K562 (cell line): ENCODE results near the gene PTPRU. TPM values are rescaled to one million over a fixed set of nuclear protein-coding genes. Genes with fewer than 3 reads are reported as not detected.

Experiments used
- ATAC-seq: fragments of 200-7000 bp; cut with Tn5 transposase; 3 replicates; pipeline ENCODE4 v1.9.1; 2020; ENCODE audit warnings: moderate library complexity
- BruUV-seq: library from RNA; stranded (reverse); fragments of 400-500 nt; replicated peaks from 2 replicates; lab custom pipeline; 2021; lab: Mats Ljungman, UMichigan
- CTCF ChIA-PET: fragments of 300-600 bp; formaldehyde crosslinking; extraction: SDS; loops from one replicate; lab custom pipeline; 2021; ENCODE audit warnings: low intra/inter-chr PET ratio; lab: Yijun Ruan, JAX
- POLR2A ChIA-PET: fragments of 300-600, 350-650 bp; sonication (Branson Sonifier 250); formaldehyde crosslinking; extraction: SDS; loops from one replicate; lab custom pipeline; 2021; ENCODE audit warnings: antibody characterized with exemption, inconsistent platforms; lab: Yijun Ruan, JAX
- DNase-seq, 4 experiments: peaks; one replicate each; pipeline versions ENCODE4 v3.0.0 to v3.0.0-alpha.2; 2011 to 2018; ENCODE audit warnings: low spot score in 3 of 4, mixed read lengths in 3 of 4; ENCODE audit errors: extremely low read depth in 1 of 4
- FAIRE-seq: peaks from 2 replicates; lab custom pipeline; 2011; peaks lifted over from hg19 to GRCh38; lab: Jason Lieb, UNC
- H2AFZ ChIP-seq: 2 replicates; pipeline ENCODE4 v1.6.0; 2011; ENCODE audit warnings: low read depth, low read length, control low read depth, inconsistent platforms
- H3K27ac ChIP-seq: fragments of 200-600 bp; 3 replicates; pipeline ENCODE4 v1.8.0; 2011; ENCODE audit warnings: low read depth, mild to moderate bottlenecking, control low read depth, inconsistent platforms, low read length, moderate library complexity, mixed read lengths; ENCODE audit errors: extremely low read depth
- H3K27me3 ChIP-seq, 2 experiments: fragments of 300-600 bp in 1 of 2; 2 replicates in 1 of 2; 3 replicates in 1 of 2; pipeline versions ENCODE4 v1.6.0 to v1.8.0; 2011; ENCODE audit warnings: inconsistent platforms in 2 of 2, low read length in 2 of 2, mild to moderate bottlenecking in 1 of 2, mixed read lengths in 1 of 2, moderate library complexity in 1 of 2; ENCODE audit not compliant: control insufficient read depth in 2 of 2, insufficient read depth in 2 of 2
- H3K36me3 ChIP-seq: fragments of 300-600 bp; 3 replicates; pipeline ENCODE4 v1.8.0; 2011; ENCODE audit warnings: mild to moderate bottlenecking, low read length, inconsistent platforms; ENCODE audit not compliant: control insufficient read depth, insufficient read depth
- H3K4me1 ChIP-seq, 2 experiments: fragments of 200-600 bp in 1 of 2; replicated peaks in 1 of 2; 2 replicates in 1 of 2; 3 replicates in 1 of 2; pipeline versions ENCODE4 v1.5.1 to v1.8.0; 2011; ENCODE audit warnings: inconsistent platforms in 2 of 2, low read length in 2 of 2, mild to moderate bottlenecking in 1 of 2, mixed read lengths in 1 of 2, moderate library complexity in 1 of 2; ENCODE audit not compliant: control insufficient read depth in 2 of 2, insufficient read depth in 2 of 2
- H3K4me2 ChIP-seq: 2 replicates; pipeline ENCODE4 v1.6.1; 2011; ENCODE audit warnings: low read length, control low read depth, inconsistent platforms, mixed read lengths; ENCODE audit not compliant: insufficient read depth
- H3K4me3 ChIP-seq: fragments of 200-600 bp; sonication (generic), shearing (Covaris generic); 2 replicates; pipeline ENCODE4 v1.5.1; 2016; ENCODE audit warnings: control low read depth, inconsistent platforms
- H3K79me2 ChIP-seq: fragments of 200-600 bp; 3 replicates; pipeline ENCODE4 v1.8.0; 2011; ENCODE audit warnings: low read length, inconsistent platforms; ENCODE audit not compliant: control insufficient read depth, insufficient read depth
- H3K9ac ChIP-seq, 2 experiments: 2 replicates each; pipeline versions ENCODE4 v1.6.0 to v1.6.1; 2011; ENCODE audit warnings: low read depth in 2 of 2, low read length in 2 of 2, control low read depth in 1 of 2, inconsistent platforms in 1 of 2, mild to moderate bottlenecking in 1 of 2, mixed read lengths in 1 of 2; ENCODE audit not compliant: insufficient read depth in 1 of 2
- H3K9me1 ChIP-seq: one replicate; pipeline ENCODE4 v1.6.0; 2011; ENCODE audit warnings: inconsistent platforms, mild to moderate bottlenecking, low read length, moderate library complexity; ENCODE audit not compliant: control insufficient read depth, insufficient read depth
- H3K9me3 ChIP-seq: replicated peaks from 2 replicates; pipeline ENCODE4 v1.5.1; 2011; ENCODE audit warnings: low read depth, low read length, inconsistent platforms; ENCODE audit not compliant: control insufficient read depth, insufficient read depth
- H4K20me1 ChIP-seq: replicated peaks from 2 replicates; pipeline ENCODE4 v1.6.1; 2011; ENCODE audit warnings: low read length, inconsistent platforms, mixed read lengths; ENCODE audit not compliant: control insufficient read depth, insufficient read depth
- BCL6 ChIP-seq: fragments of 250-450 bp; sonication (Bioruptor Pico); IDR thresholded peaks from 2 replicates; pipeline ENCODE4 v1.4.0; 2020
- FOSL1 ChIP-seq: fragments of 200-800 bp; sonication (Bioruptor generic); conservative IDR thresholded peaks from 2 replicates; pipeline ENCODE4 v1.6.1; 2016; ENCODE audit warnings: missing genetic modification characterization, missing compliant biosample characterization
- MED1 ChIP-seq: sonication (generic); formaldehyde crosslinking; IDR thresholded peaks from 2 replicates; pipeline ENCODE4 v1.8.1; 2023; ENCODE audit warnings: missing genetic modification reagents, borderline replicate concordance
- POLR2AphosphoS5 ChIP-seq: IDR thresholded peaks from 2 replicates; pipeline ENCODE4 v1.6.1; 2011; ENCODE audit warnings: mild to moderate bottlenecking, low read depth, low read length, moderate library complexity; ENCODE audit not compliant: control insufficient read depth, insufficient read depth
- POLR2G ChIP-seq: fragments of 200-400 bp; formaldehyde crosslinking; IDR thresholded peaks from 2 replicates; pipeline ENCODE4 v1.6.1; 2017; ENCODE audit warnings: low read depth, mild to moderate bottlenecking, antibody characterized with exemption, low read length, moderate library complexity
- SOX6 ChIP-seq: fragments of 450-650 bp; IDR thresholded peaks from 2 replicates; pipeline ENCODE4 v1.6.1; 2014; ENCODE audit warnings: mild to moderate bottlenecking
- SPI1 ChIP-seq: IDR thresholded peaks from 2 replicates; pipeline ENCODE4 v1.6.1; 2011; ENCODE audit warnings: low read depth, low read length, control low read depth, borderline replicate concordance
- STAT5A ChIP-seq: IDR thresholded peaks from 2 replicates; pipeline ENCODE4 v1.6.1; 2012; ENCODE audit warnings: low read length, inconsistent platforms, borderline replicate concordance
- ZNF134 ChIP-seq: fragments of 250-450 bp; sonication (Bioruptor Pico); conservative IDR thresholded peaks from 2 replicates; pipeline ENCODE4 v1.4.0; 2020
- ZNF354B ChIP-seq: fragments of 250-450 bp; sonication (Bioruptor Pico); IDR thresholded peaks from 2 replicates; pipeline ENCODE4 v1.4.0; 2020
- ZNF717 ChIP-seq: fragments of 250-450 bp; sonication (Bioruptor Pico); IDR thresholded peaks from 2 replicates; pipeline ENCODE4 v1.5.0; 2021
- WGBS: fragments of 100-300 bp; shearing (Covaris generic); methylation state at CpG from one replicate; pipeline ENCODE4 v1.1.6; 2016; ENCODE audit warnings: low coverage, mixed read lengths; ENCODE audit not compliant: insufficient coverage; ENCODE audit errors: missing lambda C conversion rate; 5-methylcytosine and 5-hydroxymethylcytosine counted together
- in situ Hi-C: fragments of 300-500 bp; cut with MboI; formaldehyde crosslinking; loops from 4 replicates; pipeline ENCODE4 v1.15.0; 2018; ENCODE audit warnings: inconsistent platforms, mixed read lengths
- intact Hi-C: fragments of 100-400 bp; cut with micrococcal nuclease; formaldehyde crosslinking; loops from 2 replicates; pipeline ENCODE4 v1.14.2; 2022
- polyA plus RNA-seq, 8 experiments: library from polyadenylated mRNA; depleted of rRNA in 4 of 8; stranded (reverse) in 5 of 8; unstranded in 3 of 8; fragments of >200 nt; fragmentation: Nextera tagmentation in 2 of 8; fragmentation: Illumina TruSeq in 1 of 8; extraction: Ambion mirVana in 2 of 8; extraction: Trizol in 1 of 8; gene quantifications; 2 replicates each; pipeline versions ENCODE4 v1.2.1 to v1.2.3, GENCODE V29; 2011 to 2014; ENCODE audit warnings: inconsistent platforms in 1 of 8, missing spikeins in 1 of 8
- total RNA-seq, 7 experiments: library from RNA; depleted of rRNA in 6 of 7; stranded (reverse); fragments of >200 nt in 6 of 7; fragmentation: Illumina TruSeq in 2 of 7; extraction: Trizol in 2 of 7; gene quantifications; 2 replicates each; pipeline versions ENCODE4 v1.2.1 to v1.2.3, GENCODE V29; 2011 to 2021; ENCODE audit warnings: low replicate concordance in 1 of 7
- TF ChIP-seq, protein P1 (sequence below): fragments of 250-450 bp; sonication (Bioruptor Pico); IDR thresholded peaks from 2 replicates; pipeline ENCODE4 v1.9.0; 2021; ENCODE audit warnings: mild to moderate bottlenecking
- TF ChIP-seq, protein P2 (sequence below): fragments of 250-450 bp; sonication (Bioruptor Pico); IDR thresholded peaks from 2 replicates; pipeline ENCODE4 v1.4.0; 2020; ENCODE audit warnings: mild to moderate bottlenecking, moderate library complexity

The PTPRU gene
- total and polyA plus RNA-seq, 9 of the 15 experiments (the other 6 are each of a cell fraction or from before 2014, with no cell fraction given) = 0.01 to 2.9 (median 1.0) TPM

DNA sequence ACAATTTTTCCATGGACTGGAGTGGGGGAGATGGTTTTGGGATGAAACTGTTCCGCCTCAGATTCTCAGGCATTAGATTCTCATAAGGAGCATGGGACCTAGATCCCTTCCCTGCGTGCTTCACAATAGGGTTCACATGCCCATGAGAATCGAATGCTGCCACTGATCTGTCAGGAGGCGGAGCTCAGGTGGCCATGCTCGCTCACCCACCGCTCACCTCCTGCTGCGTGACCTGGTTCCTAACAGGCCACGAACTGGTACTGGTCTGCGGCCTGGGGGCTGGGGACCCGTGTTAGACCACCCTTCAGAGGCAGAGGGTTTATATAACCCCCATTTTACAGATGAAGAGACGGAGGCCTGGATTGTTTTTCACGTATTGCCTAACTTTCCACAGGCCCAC is 38.3 kb upstream of the PTPRU start:
- H3K4me1 ChIP-seq = peaks cover 18 to 19% of the 10 kb centered on the region in 2 experiments
- WGBS = 92% methylated on average over 12 of the region's 12 CpGs
- no peaks in the 10 kb centered on the region for H3K9me3 ChIP-seq
- no peak for ATAC-seq
- no peak overlapping the region for H2AFZ ChIP-seq
- no peaks in the 10 kb centered on the region for H3K79me2 ChIP-seq
- H3K27me3 ChIP-seq = no peaks in the 10 kb centered on the region
- H3K27ac ChIP-seq = no peak overlapping the region
- in situ Hi-C loops (loop anchor here (5.0 kb wide), 1 partner anchor 316 kb away; no protein-coding TSS in a partner anchor), intact Hi-C loops (no loop called here)
- FAIRE-seq = no peak
- H3K9ac ChIP-seq = no peak overlapping the region
- H3K36me3 ChIP-seq = peaks cover 91% of the 10 kb centered on the region
- H3K9me1 ChIP-seq = no peaks in the 10 kb centered on the region
- no TSS peak for BruUV-seq
- DNase-seq = no peak
- H3K4me2 ChIP-seq = no peak overlapping the region
- no peak overlapping the region for H3K4me3 ChIP-seq
- TF ChIP-seq MED1 (CRISPR knock-in tag) (0 out of 2 replicates have a peak, but pooled peaks have one; percentile 33), ZNF134 (CRISPR knock-in tag) (no peak), POLR2G (0 out of 2 replicates have a peak, but pooled peaks have one; percentile 15)
- ChIA-PET CTCF (interaction anchor here (0.8 to 1.6 kb wide), 2 partner anchors 16 to 317 kb away, joined by 4 to 8 read pairs; partner anchors contain the start of gene SRSF4), POLR2A (interaction anchor here (0.6 to 2.5 kb wide), 11 partner anchors 12 to 930 kb away, joined by 3 to 20 read pairs (median 4); partner anchors contain the start of gene SRSF4)
- H4K20me1 ChIP-seq = no peaks in the 10 kb centered on the region

DNA sequence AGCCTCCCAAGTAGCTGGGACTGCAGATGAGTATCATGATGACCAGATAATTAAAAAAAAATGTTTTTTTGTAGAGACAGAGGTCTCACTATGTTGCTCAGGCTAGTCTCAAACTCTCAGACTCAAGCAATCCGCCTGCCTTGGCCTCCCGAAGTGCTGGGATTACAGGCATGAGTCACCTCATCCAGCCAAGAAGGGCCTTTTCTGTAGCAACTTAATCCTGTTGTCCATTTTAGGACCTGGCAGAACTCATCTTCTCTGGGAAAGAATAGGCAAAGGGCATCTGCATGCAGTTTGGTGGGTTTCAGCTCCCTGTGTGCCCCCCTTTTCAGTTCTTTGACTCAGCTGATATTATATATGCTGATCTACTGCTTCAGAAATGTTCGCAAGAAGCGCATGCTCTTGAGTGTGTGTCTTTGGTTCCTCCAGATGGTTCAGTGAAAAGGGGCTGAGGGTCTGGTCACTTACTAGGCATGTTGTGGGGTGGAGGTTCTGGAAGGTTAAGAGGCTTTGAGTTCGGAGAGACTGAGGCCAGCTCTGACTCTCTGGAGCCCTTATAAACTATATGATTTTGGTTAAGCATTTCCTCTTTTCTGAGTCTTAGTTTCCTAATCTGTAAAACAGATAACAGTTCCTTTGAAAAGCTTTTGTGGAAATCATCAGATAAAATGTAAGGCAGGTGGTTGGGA is 35.3 kb upstream of the PTPRU start:
- DNase-seq = no peak
- H3K9me1 ChIP-seq = no peaks in the 10 kb centered on the region
- no peak overlapping the region for H3K4me2 ChIP-seq
- FAIRE-seq = no peak
- no TSS peak for BruUV-seq
- peaks cover 18 to 21% of the 10 kb centered on the region in 2 experiments for H3K4me1 ChIP-seq
- H2AFZ ChIP-seq = no peak overlapping the region
- no peaks in the 10 kb centered on the region for H3K9me3 ChIP-seq
- peak overlapping the region in 1 of 2 experiments; percentile 16; a peak in 1 of 4 replicates for H3K9ac ChIP-seq
- no peak overlapping the region for H3K27ac ChIP-seq
- H3K4me3 ChIP-seq = no peak overlapping the region
- H4K20me1 ChIP-seq = no peaks in the 10 kb centered on the region
- in situ Hi-C loops (loop anchor here (5.0 kb wide), 1 partner anchor 164 kb away; no protein-coding TSS in a partner anchor), intact Hi-C loops (loop anchor here (5.0 kb wide), 1 partner anchor 554 kb away; the partner anchor contains the start of gene RNU11)
- TF ChIP-seq BCL6 = no peak
- no peak for TF ChIP-seq POLR2AphosphoS5
- TF ChIP-seq, protein P1, sequence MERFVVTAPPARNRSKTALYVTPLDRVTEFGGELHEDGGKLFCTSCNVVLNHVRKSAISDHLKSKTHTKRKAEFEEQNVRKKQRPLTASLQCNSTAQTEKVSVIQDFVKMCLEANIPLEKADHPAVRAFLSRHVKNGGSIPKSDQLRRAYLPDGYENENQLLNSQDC (CRISPR knock-in tag) = no peak
- TF ChIP-seq ZNF354B (CRISPR knock-in tag) = no peak
- peak; percentile 53; the same call in 1 of the 2 replicates for TF ChIP-seq SOX6
- peak; percentile 55 for TF ChIP-seq FOSL1 (tag)
- no peak for TF ChIP-seq STAT5A
- TF ChIP-seq ZNF717 (CRISPR knock-in tag) = no peak
- peak; percentile 75; the same call in 1 of the 2 replicates for TF ChIP-seq SPI1
- TF ChIP-seq, protein P2, sequence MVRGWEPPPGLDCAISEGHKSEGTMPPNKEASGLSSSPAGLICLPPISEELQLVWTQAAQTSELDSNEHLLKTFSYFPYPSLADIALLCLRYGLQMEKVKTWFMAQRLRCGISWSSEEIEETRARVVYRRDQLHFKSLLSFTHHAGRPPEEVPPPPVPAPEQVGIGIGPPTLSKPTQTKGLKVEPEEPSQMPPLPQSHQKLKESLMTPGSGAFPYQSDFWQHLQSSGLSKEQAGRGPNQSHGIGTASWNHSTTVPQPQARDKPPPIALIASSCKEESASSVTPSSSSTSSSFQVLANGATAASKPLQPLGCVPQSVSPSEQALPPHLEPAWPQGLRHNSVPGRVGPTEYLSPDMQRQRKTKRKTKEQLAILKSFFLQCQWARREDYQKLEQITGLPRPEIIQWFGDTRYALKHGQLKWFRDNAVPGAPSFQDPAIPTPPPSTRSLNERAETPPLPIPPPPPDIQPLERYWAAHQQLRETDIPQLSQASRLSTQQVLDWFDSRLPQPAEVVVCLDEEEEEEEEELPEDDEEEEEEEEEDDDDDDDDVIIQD (CRISPR knock-in tag) = no peak
- peaks cover 86% of the 10 kb centered on the region for H3K36me3 ChIP-seq
- ChIA-PET CTCF (interaction anchor here (0.6 to 3.8 kb wide), 4 partner anchors 19 to 416 kb away, joined by 3 to 35 read pairs (median 6); partner anchors contain the start of gene SRSF4), POLR2A (interaction anchor here (0.6 to 2.7 kb wide), 8 partner anchors 19 to 938 kb away, joined by 3 to 21 read pairs (median 4); partner anchors contain the start of gene SRSF4)
- no peak for ATAC-seq
- H3K27me3 ChIP-seq = no peaks in the 10 kb centered on the region
- 87% methylated on average over 5 of the region's 5 CpGs for WGBS
- H3K79me2 ChIP-seq = no peaks in the 10 kb centered on the region
